ENCODE measurements around the gene KRTAP5-4.
A peak's percentile ranks its signal among the peaks of the same experiment; 100 is the strongest.
"Not testable (repeated sequence)": the region's sequence is repeated elsewhere in the genome, so short reads cannot be mapped to it uniquely, and the experiment has no call there.

Gene KRTAP5-4

DNA sequence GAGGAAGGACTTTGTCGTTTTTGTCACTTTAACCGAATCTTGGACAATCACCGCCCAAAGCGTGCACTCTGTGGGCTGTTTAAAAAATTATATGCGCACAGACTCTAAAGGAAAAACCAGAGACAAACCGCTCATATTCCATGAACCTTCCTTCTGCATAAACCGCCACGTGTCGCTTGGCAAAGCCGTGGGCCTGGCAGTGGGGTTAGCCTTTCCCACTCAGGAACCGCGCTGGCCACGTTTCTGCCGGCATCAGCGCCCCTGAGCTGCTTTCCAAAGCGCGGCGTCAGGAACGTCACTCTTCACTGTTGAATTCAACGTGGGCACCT is 30.5 kb upstream of the KRTAP5-4 start:
- Histone ChIP-seq H4K20me1 (no peaks in the 10 kb centered on the region; the same call in 1 of the 2 replicates), H3K27me3 (no peaks in the 10 kb centered on the region)

DNA sequence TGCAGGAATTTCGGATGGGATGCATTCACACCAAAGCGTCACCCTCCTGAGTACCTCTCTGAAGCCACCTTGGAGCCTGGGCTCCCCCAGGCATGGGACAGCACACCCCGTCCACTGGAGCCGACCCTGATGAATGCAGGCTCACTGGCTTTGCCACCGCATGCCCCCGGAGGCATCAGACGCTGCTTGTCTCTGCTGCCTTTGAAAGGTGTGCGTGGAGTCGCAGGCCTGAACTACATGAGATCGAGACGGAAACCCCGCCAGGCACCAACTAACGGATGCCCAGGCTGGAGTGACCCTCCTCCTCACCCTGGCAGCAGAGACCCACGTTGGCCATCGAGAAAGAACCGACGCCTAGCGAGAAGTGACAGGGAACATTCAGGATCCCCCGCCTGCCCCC is 30.1 kb upstream of the KRTAP5-4 start:
- Histone ChIP-seq H3K4me3 (no peak overlapping the region), H3K4me2 (no peak overlapping the region), H3K9me3 (no peaks in the 10 kb centered on the region), H3K9ac (no peak overlapping the region), H4K20me1 (no peaks in the 10 kb centered on the region; the same call in 1 of the 2 replicates), H3K27me3 (no peaks in the 10 kb centered on the region), H3K27ac (no peak overlapping the region), H3K36me3 (no peaks in the 10 kb centered on the region), H3K4me1 (peaks cover 41% of the 10 kb centered on the region)
- TF ChIP-seq Cebpa-rat (IDR thresholded peaks at IDR 0.05), result no peak

More for the DNA sequence above, 30.5 kb upstream of the KRTAP5-4 start:
- H3K4me2 ChIP-seq, result no peak overlapping the region
- no peaks in the 10 kb centered on the region for H3K36me3 ChIP-seq
- no peak for TF ChIP-seq Cebpa-rat (IDR thresholded peaks at IDR 0.05)
- no peak overlapping the region for H3K9ac ChIP-seq
- no peak overlapping the region for H3K4me3 ChIP-seq
- H3K4me1 ChIP-seq, result peaks cover 45% of the 10 kb centered on the region
- no peaks in the 10 kb centered on the region for H3K9me3 ChIP-seq
- H3K27ac ChIP-seq, result no peak overlapping the region

DNA sequence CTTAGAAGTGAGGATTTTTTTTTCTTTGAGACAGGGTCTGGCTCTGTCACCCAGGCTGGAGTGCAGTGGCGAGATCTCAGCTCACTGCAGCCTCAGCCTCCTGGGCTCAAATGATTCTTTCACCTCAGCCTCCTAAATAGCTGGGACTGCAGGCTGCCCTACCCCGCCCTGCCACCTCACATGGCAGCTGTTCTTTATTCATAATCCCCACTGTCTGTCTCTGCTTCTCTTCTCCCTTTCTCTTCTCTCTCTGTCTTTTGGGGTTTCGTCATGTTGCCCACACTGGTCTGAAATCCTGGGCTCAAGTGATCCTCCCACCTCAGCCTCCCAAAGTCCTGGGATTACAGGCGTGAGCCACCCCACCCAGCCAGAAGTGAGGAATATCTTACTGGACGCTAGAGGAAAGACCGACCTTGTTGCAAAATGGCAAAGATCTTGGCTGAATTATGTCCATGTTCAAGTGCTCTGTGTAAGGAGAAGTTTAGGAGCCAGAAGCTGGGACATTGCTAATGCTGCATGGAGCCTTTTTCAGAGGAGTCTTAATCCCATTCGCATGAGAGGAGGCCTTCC is 29.6 kb upstream of the KRTAP5-4 start:
- Histone ChIP-seq H4K20me1 (no peaks in the 10 kb centered on the region; the same call in 1 of the 2 replicates), H3K4me1 (peaks cover 38% of the 10 kb centered on the region), H3K9ac (no peak overlapping the region), H3K9me3 (no peaks in the 10 kb centered on the region), H3K4me2 (no peak overlapping the region), H3K27me3 (no peaks in the 10 kb centered on the region), H3K4me3 (no peak overlapping the region), H3K36me3 (no peaks in the 10 kb centered on the region), H3K27ac (no peak overlapping the region)
- no peak for TF ChIP-seq Cebpa-rat (IDR thresholded peaks at IDR 0.05)

DNA sequence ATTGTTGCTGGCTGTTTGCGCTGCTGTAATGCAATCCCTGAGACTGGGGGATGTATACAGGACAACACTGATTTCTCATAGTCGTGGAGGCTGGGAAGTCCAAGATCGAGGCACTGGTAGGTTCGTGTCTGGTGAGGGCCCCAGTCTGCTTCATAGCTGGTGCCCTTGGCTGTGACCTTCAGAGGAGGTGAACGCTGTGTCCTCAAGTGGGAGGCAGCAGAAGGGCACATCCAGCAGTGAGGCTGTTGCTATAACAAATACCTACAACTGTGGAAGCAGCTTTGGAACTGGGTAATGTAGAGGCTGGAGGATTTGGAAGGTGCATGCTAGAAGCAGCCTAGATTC is 29.0 kb upstream of the KRTAP5-4 start:
- Histone ChIP-seq H3K9ac (no peak overlapping the region), H3K27ac (no peak overlapping the region), H3K36me3 (no peaks in the 10 kb centered on the region), H4K20me1 (no peaks in the 10 kb centered on the region; the same call in 1 of the 2 replicates), H3K9me3 (no peaks in the 10 kb centered on the region), H3K4me3 (no peak overlapping the region), H3K4me1 (peaks cover 32% of the 10 kb centered on the region), H3K4me2 (no peak overlapping the region), H3K27me3 (no peaks in the 10 kb centered on the region)
- no peak for TF ChIP-seq Cebpa-rat (IDR thresholded peaks at IDR 0.05)

DNA sequence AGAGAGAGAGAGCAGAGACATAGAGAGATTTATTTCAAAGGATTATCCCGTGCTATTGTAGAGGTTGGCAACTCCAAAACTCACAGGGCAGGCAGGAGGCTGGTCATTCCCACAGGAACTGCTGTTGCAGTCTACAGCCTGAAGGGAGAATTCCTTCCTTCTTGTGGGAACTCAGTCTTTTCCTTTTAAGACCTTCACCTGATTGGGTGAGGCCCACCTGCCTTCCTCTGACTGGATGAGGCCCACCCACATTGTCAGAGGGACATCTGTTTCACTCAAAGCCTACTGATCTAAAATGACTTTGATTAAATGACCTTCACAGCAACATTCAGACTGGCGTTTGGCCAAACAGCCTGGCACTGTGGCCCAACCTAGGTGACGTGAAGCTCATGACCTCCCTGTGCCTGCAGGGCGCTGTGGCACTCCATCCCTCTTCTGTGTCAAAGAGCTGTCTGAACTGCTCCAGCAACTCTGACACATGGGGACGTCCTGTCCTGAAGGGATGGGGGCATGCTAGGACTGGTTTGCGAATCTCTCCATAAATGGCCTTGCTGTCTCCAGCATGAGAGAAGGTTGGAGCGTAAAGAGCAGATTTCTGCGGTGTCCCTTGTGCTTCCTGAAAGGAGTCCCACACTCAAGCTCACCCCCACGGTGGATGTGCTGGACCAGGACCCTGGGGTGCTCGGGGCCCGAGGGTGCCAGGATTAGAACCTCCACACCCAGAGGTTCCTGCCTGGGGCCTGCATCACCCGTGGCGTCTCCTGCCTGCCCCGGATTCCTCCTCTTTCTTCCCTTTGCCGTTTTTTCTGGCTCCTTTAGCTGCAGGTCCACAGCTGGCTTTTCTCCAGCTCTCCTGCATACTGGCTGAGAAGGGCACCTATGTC is 28.3 kb upstream of the KRTAP5-4 start:
- no peaks in the 10 kb centered on the region for H3K36me3 ChIP-seq
- no peak overlapping the region for H3K27ac ChIP-seq
- no peak overlapping the region for H3K9ac ChIP-seq
- H4K20me1 ChIP-seq, result no peaks in the 10 kb centered on the region; the same call in 1 of the 2 replicates
- no peak overlapping the region for H3K4me3 ChIP-seq
- no peak for TF ChIP-seq Cebpa-rat (IDR thresholded peaks at IDR 0.05)
- no peak overlapping the region for H3K4me2 ChIP-seq
- peaks cover 3% of the 10 kb centered on the region; the same call in 1 of the 2 replicates for H3K27me3 ChIP-seq
- peaks cover 32% of the 10 kb centered on the region for H3K4me1 ChIP-seq
- no peaks in the 10 kb centered on the region for H3K9me3 ChIP-seq

DNA sequence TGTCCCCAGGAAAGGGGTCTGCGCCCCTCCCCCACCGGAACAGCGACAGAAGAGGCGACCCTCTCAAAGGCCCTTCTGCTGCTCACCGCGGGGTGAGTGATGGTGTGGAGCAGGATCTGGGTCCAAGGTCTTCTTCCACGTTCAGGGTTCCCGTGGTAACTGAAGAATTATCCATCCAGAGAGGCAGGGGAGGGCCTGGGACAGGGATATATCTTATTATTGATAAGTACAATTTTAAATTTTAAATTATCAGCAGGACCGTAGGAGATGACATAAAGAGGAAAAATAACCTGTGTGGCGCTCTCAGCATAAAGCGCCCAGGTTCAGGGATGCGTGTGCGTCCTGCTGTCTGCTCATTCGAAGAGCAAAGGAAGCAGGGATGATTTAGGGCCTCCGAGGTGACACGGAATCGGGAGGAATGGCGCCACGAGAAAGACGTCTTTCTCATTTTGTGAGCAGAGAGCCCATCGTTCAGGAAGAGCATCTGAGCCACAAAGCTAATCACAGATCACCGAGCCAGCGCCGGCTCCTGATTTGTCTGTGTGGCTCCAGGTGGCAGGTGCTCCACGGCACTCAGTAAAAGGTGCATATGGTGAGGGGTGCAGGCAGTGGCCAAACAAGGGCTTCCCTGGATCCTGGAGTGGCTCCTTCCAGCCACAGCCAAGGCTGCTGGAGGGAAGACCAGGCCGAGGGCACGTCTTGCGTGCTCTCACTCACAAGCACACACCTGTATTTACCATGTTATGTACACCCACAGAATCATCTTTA is 26.9 kb upstream of the KRTAP5-4 start:
- no peak overlapping the region for H3K4me2 ChIP-seq
- no peak overlapping the region for H3K27ac ChIP-seq
- no peaks in the 10 kb centered on the region for H3K9me3 ChIP-seq
- TF ChIP-seq Cebpa-rat (IDR thresholded peaks at IDR 0.05), result no peak
- H3K36me3 ChIP-seq, result no peaks in the 10 kb centered on the region
- no peak overlapping the region for H3K9ac ChIP-seq
- H3K27me3 ChIP-seq, result peaks cover 5% of the 10 kb centered on the region; the same call in 1 of the 2 replicates
- H3K4me3 ChIP-seq, result no peak overlapping the region
- H3K4me1 ChIP-seq, result peaks cover 24% of the 10 kb centered on the region
- no peaks in the 10 kb centered on the region; the same call in 1 of the 2 replicates for H4K20me1 ChIP-seq

DNA sequence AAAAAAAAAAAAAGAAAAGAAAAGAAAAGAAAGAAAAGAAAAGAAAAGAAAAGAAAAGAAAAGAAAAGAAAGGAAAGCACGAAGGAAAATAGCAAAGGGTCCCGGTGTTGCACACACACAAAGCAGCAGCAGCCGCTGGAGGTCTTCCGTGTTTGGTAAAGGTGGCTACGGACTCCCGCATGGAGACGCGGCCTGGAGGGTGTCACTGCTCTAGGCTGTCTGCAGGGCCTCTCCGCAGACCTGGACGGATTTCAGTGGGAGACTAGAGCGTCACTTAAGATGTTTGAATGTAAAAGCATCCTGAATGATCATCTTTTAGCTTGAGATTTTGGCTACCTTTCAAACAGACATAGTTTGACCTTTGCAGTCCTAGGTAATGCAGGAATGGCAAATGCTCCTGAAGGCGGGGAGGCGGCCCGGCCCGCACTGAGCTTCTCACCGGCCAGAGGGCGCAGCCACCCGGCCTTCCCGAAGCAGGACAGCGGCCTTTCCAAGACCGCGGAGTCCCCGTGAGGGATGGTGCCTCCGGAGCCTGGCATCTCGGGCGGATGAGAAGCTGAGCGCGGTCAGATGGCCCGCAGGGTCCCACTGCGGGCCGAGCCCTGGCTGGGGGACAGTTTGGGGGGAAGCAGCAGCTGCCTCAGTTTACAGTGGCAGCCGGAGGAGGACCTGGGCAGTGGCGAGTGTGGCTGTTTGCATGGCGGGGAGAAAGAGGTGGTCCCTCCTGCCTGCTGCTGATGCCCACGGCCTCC is 26.1 kb upstream of the KRTAP5-4 start:
- Histone ChIP-seq H3K9me3 (no peaks in the 10 kb centered on the region), H3K4me2 (no peak overlapping the region), H3K27ac (no peak overlapping the region), H3K27me3 (peaks cover 5% of the 10 kb centered on the region; the same call in 1 of the 2 replicates), H4K20me1 (no peaks in the 10 kb centered on the region; the same call in 1 of the 2 replicates), H3K36me3 (no peaks in the 10 kb centered on the region), H3K4me3 (no peak overlapping the region), H3K9ac (no peak overlapping the region), H3K4me1 (peaks cover 16% of the 10 kb centered on the region)
- TF ChIP-seq Cebpa-rat (IDR thresholded peaks at IDR 0.05), result no peak

DNA sequence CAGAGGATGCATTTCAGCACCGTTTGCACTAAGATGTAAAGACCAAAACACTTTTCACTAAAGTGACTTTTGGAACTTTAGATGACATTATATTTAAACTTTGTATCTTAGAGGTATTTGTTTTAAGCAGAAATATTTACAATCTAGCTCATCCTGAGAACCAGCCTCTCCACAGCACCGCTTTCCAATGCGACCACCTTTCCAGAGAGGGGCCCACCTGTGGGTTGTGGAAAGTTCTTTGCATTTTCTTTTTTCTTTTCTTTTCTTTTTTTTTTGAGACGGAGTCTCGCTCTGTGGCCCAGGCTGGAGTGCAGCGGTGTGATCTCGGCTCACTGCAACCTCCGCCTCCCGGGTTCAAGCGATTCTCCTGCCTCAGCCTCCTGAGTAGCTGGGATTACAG is 24.6 kb upstream of the KRTAP5-4 start:
- H3K9me3 ChIP-seq, H3K36me3 ChIP-seq, H3K4me3 ChIP-seq, H4K20me1 ChIP-seq, H3K27ac ChIP-seq, H3K9ac ChIP-seq, H3K27me3 ChIP-seq, H3K4me2 ChIP-seq: not testable (repeated sequence)
- H3K4me1 ChIP-seq, result peaks cover 12% of the 10 kb centered on the region

DNA sequence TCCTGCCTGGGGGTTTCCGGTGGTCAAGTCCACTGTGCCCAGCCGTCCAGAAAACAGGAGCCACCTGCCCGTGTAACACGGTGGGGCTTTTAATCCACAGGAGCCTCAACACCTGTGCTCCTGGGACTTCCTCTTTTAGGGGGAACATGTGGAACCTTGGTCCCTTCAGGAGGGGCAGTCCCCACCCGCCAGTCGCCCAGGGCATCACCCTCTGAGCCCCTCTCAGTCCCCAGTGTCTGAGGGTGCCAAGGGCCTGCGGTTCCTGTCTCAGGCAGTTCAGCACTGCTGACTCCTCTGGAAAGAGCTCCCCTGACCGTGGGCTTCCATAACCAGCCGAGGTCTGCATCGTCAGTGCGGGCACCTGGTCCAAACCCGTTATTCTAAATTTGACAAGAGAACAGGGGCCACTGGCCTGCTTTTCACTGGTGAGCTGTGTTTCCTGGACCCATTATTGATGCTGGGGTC is 23.5 kb upstream of the KRTAP5-4 start:
- TF ChIP-seq Cebpa-rat (IDR thresholded peaks at IDR 0.05), result no peak
- Histone ChIP-seq H3K4me2 (peak overlapping the region; percentile 52), H3K4me3 (no peak overlapping the region), H4K20me1 (no peaks in the 10 kb centered on the region; the same call in 1 of the 2 replicates), H3K9me3 (no peaks in the 10 kb centered on the region), H3K27ac (no peak overlapping the region), H3K4me1 (peaks cover 12% of the 10 kb centered on the region), H3K9ac (no peak overlapping the region), H3K27me3 (peaks cover 13% of the 10 kb centered on the region; the same call in 1 of the 2 replicates), H3K36me3 (no peaks in the 10 kb centered on the region)
